Measurements from ENCODE around the gene MLXIPL. TPM values are rescaled to one million over a fixed set of nuclear protein-coding genes. Genes with fewer than 3 reads are reported as not detected.
A peak's percentile ranks its signal among the peaks of the same experiment; 100 is the strongest.

Gene MLXIPL
- total RNA-seq, 4 donors from 2014 or later: 17.3 to 106 (median 28.4) TPM

DNA sequence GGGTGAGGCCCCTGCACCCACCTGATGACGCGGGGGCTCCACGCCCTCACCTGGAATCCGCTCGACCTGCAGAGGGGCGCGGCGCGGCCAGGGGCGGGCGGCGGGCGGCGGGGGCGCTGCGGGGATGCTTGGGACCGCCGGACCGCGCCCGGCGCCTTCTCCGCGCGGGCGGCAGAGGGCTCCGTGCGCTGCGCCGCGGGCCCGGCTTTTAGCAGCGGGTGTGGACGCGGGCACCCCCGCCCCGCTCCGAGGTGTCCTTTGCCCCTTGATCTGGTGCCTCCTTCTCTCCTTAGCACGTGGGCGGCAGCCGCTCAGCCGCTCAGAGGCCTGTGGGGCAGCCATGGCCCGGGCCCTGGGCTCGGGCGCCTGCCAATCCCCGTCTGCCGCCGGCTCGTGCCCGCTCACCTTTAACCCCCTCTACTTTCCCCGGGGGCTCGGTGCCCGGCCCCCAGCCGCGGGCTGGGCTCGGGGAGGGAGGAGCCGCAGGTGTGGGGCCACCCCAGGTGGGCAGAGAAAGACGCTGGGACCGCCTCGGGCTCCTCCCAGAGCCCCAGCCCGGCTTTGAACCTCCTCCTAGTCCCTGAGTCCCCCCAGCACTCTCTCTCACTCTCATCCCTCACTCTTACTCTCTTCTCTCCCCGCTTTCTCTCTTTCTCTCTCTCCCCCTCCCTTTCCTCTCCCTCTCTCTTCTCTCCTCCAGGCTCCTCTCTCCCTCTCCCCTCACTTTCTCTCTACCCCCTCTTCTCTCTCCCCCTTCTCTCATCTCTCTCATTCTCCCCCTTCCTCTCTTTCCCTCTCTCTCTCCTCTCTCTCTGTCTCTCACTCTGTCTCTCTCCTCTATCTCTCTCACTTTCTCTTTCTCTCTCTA, 23.6 kb upstream of the MLXIPL start:
- in situ Hi-C loops (cut with MboI; ENCODE audit: low pct_ligation_motif_present in 1 of 4, low pct_unique_long_range_greater_than_20kb in 1 of 4, low sequenced_read_pairs in 3 of 4): loop anchor here in 2 of 4 donors (25.0 kb wide), 1 partner anchor 214 kb away; the partner anchor contains the start of gene TMEM270 (in 2 of the 2)
- peak overlapping the region in 2 of 4 donors; percentile 45 to 46 for H3K27ac ChIP-seq

DNA sequence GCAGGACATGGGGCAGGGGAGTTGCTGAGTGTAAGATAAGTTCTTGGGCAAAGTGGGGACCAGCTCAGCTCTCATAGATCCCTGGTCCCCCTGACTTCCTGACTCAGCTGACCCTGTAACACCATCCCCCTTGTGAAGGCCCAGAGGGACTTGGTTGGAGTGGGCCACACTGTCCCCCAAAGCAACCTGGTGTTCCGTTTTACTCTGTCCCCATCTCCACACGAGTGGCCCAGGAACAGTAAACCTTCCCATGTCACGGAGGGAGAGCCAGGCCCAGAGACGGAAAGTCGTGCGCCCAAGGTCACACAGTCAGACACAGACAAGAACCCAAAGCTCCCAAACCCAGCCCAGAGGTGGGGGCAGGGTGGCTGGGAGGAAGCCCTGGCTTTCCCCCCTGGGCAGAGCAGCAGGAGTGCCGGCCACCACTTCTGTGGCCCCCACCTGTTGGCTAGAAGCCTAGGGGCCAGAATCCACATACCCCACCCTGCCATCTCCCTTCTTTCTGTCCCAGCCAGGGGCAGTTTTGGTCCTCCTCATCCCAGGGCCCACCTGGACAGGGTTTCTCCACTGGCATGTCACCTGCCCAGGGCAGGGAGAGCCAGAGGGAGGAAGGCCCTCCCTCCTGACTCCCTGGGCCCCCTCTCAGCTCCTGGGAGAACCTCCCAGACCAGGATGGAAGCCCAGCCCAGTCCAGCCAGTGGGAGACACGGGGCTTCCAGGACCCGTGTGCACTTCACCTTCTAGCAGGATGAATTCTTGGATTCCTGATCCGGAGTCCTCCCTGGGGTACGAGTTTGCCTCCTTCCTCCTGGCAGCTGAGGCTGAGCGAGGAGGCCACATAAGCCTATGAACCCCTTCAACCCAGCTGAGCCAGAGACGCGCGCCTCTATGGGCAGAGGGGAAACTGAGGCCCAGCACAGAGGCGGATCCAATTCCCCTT, 22.7 kb upstream of the MLXIPL start:
- no peaks in the 10 kb centered on the region for H3K36me3 ChIP-seq
- TF ChIP-seq, protein P1, sequence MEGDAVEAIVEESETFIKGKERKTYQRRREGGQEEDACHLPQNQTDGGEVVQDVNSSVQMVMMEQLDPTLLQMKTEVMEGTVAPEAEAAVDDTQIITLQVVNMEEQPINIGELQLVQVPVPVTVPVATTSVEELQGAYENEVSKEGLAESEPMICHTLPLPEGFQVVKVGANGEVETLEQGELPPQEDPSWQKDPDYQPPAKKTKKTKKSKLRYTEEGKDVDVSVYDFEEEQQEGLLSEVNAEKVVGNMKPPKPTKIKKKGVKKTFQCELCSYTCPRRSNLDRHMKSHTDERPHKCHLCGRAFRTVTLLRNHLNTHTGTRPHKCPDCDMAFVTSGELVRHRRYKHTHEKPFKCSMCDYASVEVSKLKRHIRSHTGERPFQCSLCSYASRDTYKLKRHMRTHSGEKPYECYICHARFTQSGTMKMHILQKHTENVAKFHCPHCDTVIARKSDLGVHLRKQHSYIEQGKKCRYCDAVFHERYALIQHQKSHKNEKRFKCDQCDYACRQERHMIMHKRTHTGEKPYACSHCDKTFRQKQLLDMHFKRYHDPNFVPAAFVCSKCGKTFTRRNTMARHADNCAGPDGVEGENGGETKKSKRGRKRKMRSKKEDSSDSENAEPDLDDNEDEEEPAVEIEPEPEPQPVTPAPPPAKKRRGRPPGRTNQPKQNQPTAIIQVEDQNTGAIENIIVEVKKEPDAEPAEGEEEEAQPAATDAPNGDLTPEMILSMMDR (IDR thresholded peaks at IDR 0.05): no peak
- no peak for TF ChIP-seq POLR2AphosphoS5 (IDR thresholded peaks at IDR 0.05)
- no peak for TF ChIP-seq EP300 (IDR thresholded peaks at IDR 0.05; ENCODE audit: low read depth)
- no peak for TF ChIP-seq POLR2A (IDR thresholded peaks at IDR 0.05)
- DNase-seq: no peak
- intact Hi-C loops (cut with DNase I; ENCODE audit: low total_unique reads): no loop called here
- WGBS, 2 donors (ENCODE audit: low coverage in 1 of 2): 48% methylated on average over 11 of the region's 16 CpGs; no CpG with 5 or more reads in 1 of the 2 donors
- H3K27ac ChIP-seq: no peak overlapping the region
- in situ Hi-C loops (cut with MboI; ENCODE audit: low pct_ligation_motif_present in 1 of 4, low pct_unique_long_range_greater_than_20kb in 1 of 4, low sequenced_read_pairs in 3 of 4): loop anchor here in 2 of 4 donors (25.0 kb wide), 1 partner anchor 215 kb away; the partner anchor contains the start of gene TMEM270 (in 2 of the 2)
- H3K4me1 ChIP-seq: peaks cover 4 to 15% (median 8%) of the 10 kb centered on the region in 4 donors
- H3K9me3 ChIP-seq: no peaks in the 10 kb centered on the region
- H3K4me3 ChIP-seq: peak overlapping the region in 2 of 4 donors; percentile 39 to 59
- H3K27me3 ChIP-seq: peaks cover 34% of the 10 kb centered on the region

More for the DNA sequence above, 23.6 kb upstream of the MLXIPL start:
- peak overlapping the region; percentile 6 to 59 (median 27) for H3K4me3 ChIP-seq
- peak; percentile 83 for DNase-seq
- intact Hi-C loops (cut with DNase I; ENCODE audit: low total_unique reads): no loop called here
- peaks cover 40% of the 10 kb centered on the region for H3K27me3 ChIP-seq
- H3K4me1 ChIP-seq: peaks cover 4 to 15% (median 10%) of the 10 kb centered on the region in 4 donors
- H3K9me3 ChIP-seq: no peaks in the 10 kb centered on the region
- peak in 1 of 3 donors; percentile 43 for TF ChIP-seq POLR2AphosphoS5 (IDR thresholded peaks at IDR 0.05)
- TF ChIP-seq, protein P1 (IDR thresholded peaks at IDR 0.05): peak in 2 of 5 experiments; percentile 19 to 20
- TF ChIP-seq POLR2A (IDR thresholded peaks at IDR 0.05): peak; percentile 18
- TF ChIP-seq EP300 (IDR thresholded peaks at IDR 0.05; ENCODE audit: low read depth): no peak
- H3K36me3 ChIP-seq: no peaks in the 10 kb centered on the region
- 3 to 22% methylated on average over 2 to 31 of the region's 62 CpGs for WGBS, 2 donors (ENCODE audit: low coverage in 1 of 2)

DNA sequence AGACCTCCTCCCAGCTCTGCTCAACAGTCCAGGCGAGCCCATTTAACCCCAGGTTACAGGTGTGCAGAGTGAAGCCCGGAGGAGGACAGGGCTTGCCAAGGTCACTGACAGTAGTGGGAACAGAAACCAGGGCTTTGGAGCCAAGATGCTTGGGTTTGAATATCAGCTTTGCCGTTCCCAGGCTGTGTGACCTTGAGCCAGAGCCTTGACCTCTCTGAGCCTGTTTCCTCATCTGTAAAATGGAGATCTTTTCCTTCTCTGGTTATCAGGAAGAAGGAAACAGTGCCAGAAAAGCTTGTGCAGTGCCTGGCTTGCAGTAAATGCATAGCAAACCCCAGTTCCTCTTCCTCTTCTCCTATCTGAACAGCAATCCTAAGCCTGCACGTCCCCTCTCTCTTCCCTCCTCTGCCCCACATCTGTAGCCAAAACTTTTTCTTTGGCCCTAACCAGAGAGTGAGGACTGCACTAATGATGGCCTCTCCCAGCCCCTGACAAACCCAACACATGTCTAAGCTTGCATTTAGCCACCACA, 21.4 kb upstream of the MLXIPL start:
- Histone ChIP-seq H3K27me3 (peaks cover 34% of the 10 kb centered on the region), H3K36me3 (no peaks in the 10 kb centered on the region), H3K27ac (no peak overlapping the region), H3K4me1 (peaks cover 4 to 15% (median 8%) of the 10 kb centered on the region in 4 donors), H3K9me3 (no peaks in the 10 kb centered on the region), H3K4me3 (no peak overlapping the region)
- in situ Hi-C loops (cut with MboI; ENCODE audit: low pct_ligation_motif_present in 1 of 4, low pct_unique_long_range_greater_than_20kb in 1 of 4, low sequenced_read_pairs in 3 of 4): loop anchor here in 2 of 4 donors (25.0 kb wide), 1 partner anchor 217 kb away; the partner anchor contains the start of gene TMEM270 (in 2 of the 2)
- TF ChIP-seq, protein P1 (IDR thresholded peaks at IDR 0.05): no peak
- TF ChIP-seq EP300 (IDR thresholded peaks at IDR 0.05; ENCODE audit: low read depth) (no peak), POLR2A (IDR thresholded peaks at IDR 0.05) (no peak), POLR2AphosphoS5 (IDR thresholded peaks at IDR 0.05) (no peak)
- intact Hi-C loops (cut with DNase I; ENCODE audit: low total_unique reads): no loop called here
- DNase-seq: no peak
- 42 to 56% methylated on average over 3 to 4 of the region's 4 CpGs for WGBS, 2 donors (ENCODE audit: low coverage in 1 of 2)
